ENCODE measurements around the gene FAM181A.
A peak's percentile ranks its signal among the peaks of the same experiment; 100 is the strongest.

The FAM181A gene

GRCh38 chr14:93970965-93971634, 44.0 kb downstream of the FAM181A start:
- in situ Hi-C loops (cut with MboI; ENCODE audit: low sequenced_read_pairs, unreplicated experiment), result no loop called here
- TF ChIP-seq, protein P1, sequence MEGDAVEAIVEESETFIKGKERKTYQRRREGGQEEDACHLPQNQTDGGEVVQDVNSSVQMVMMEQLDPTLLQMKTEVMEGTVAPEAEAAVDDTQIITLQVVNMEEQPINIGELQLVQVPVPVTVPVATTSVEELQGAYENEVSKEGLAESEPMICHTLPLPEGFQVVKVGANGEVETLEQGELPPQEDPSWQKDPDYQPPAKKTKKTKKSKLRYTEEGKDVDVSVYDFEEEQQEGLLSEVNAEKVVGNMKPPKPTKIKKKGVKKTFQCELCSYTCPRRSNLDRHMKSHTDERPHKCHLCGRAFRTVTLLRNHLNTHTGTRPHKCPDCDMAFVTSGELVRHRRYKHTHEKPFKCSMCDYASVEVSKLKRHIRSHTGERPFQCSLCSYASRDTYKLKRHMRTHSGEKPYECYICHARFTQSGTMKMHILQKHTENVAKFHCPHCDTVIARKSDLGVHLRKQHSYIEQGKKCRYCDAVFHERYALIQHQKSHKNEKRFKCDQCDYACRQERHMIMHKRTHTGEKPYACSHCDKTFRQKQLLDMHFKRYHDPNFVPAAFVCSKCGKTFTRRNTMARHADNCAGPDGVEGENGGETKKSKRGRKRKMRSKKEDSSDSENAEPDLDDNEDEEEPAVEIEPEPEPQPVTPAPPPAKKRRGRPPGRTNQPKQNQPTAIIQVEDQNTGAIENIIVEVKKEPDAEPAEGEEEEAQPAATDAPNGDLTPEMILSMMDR (IDR thresholded peaks at IDR 0.05; ENCODE audit: borderline replicate concordance, control extremely low read depth, extremely low read depth, insufficient read depth, missing control alignments), result no peak
- DNase-seq (ENCODE audit: low spot score), result peak; percentile 76

- DNase-seq (ENCODE audit: low spot score), result no peak
- in situ Hi-C loops (cut with MboI; ENCODE audit: low sequenced_read_pairs, unreplicated experiment), result no loop called here
- TF ChIP-seq, protein P1 (IDR thresholded peaks at IDR 0.05; ENCODE audit: borderline replicate concordance, control extremely low read depth, extremely low read depth, insufficient read depth, missing control alignments), result no peak
Measured at GRCh38 chr14:93971635-93972027, 44.5 kb downstream of the FAM181A start.

- in situ Hi-C loops (cut with MboI; ENCODE audit: low sequenced_read_pairs, unreplicated experiment), result no loop called here
- TF ChIP-seq, protein P1 (IDR thresholded peaks at IDR 0.05; ENCODE audit: borderline replicate concordance, control extremely low read depth, extremely low read depth, insufficient read depth, missing control alignments), result no peak
- no peak for DNase-seq (ENCODE audit: low spot score)
Measured at GRCh38 chr14:93972618-93973205, 45.6 kb downstream of the FAM181A start.

DNA sequence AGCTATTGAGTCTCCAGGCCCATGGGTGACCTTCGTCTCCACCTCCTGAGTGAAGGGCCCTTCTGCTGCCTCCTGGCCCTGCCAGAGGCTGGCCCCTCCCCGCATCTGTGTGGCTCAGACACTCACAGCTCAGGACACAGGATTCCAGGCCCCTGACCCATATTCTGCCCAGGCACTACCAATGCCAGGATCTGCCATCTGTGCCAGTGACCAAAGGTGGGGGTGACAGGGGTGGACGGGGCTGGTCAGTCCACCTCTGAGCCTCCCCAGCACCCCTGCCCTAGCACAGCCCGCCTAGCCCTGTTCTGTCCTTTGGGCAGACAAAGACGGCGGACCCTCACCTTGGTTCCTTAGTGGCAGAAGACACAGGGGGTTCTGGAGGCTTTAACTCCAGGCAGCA, 46.5 kb downstream of the FAM181A start:
- DNase-seq (ENCODE audit: low spot score), result no peak
- in situ Hi-C loops (cut with MboI; ENCODE audit: low sequenced_read_pairs, unreplicated experiment), result no loop called here
- TF ChIP-seq, protein P1 (IDR thresholded peaks at IDR 0.05; ENCODE audit: borderline replicate concordance, control extremely low read depth, extremely low read depth, insufficient read depth, missing control alignments), result no peak

DNA sequence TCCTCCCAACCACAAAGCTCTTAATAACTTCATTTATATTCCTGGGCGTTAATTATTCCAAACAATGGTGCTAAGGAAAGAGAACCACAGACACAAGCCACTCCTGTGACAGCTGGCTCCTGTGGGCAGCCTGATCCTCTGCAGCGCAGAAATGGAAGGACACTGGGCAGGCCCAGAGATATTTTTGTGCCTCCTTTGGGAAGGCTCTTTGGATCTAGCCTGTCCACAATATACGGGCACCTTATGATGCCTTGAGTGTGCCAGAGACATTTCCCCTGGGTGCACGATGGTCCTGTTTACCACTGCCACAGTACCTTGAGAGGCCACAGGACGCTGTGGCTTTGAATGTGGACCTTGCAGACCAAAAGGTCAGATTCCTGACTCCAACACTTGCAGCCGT, 47.2 kb downstream of the FAM181A start:
- in situ Hi-C loops (cut with MboI; ENCODE audit: low sequenced_read_pairs, unreplicated experiment), result no loop called here
- TF ChIP-seq, protein P1 (IDR thresholded peaks at IDR 0.05; ENCODE audit: borderline replicate concordance, control extremely low read depth, extremely low read depth, insufficient read depth, missing control alignments), result no peak
- no peak for DNase-seq (ENCODE audit: low spot score)

DNA sequence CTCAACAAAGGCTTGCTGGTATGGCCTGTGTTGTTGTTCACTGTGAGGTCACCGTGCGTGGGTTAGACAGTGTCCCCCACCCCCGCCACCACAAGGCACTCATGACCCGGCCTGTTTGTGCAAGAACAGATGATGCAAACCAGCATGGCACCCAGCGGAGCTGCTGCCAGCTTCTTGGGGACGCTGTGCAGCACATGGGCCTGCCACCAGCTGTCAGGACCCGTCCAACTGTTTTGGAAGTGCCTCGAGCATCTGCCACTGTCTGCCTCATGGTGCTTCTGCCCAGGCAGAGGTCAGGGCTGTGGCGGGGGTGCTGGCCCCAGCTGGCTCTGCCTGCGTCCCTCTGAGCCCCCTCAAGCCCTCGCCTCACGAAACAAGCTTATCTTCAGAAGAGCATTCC, 47.7 kb downstream of the FAM181A start:
- TF ChIP-seq, protein P1 (IDR thresholded peaks at IDR 0.05; ENCODE audit: borderline replicate concordance, control extremely low read depth, extremely low read depth, insufficient read depth, missing control alignments), result no peak
- in situ Hi-C loops (cut with MboI; ENCODE audit: low sequenced_read_pairs, unreplicated experiment), result loop anchor here (25.0 kb wide), 1 partner anchor 1162 kb away; no protein-coding TSS in a partner anchor
- DNase-seq (ENCODE audit: low spot score), result no peak

All from GM13976 (cell line).